DOHH2 (cell line): ENCODE results near the gene ADGRG4.
"Not testable (repeated sequence)": the region's sequence is repeated elsewhere in the genome, so short reads cannot be mapped to it uniquely, and the experiment has no call there.

Source experiments
- H3F3A ChIP-seq: fragments of 200-600 bp; sonication (generic), shearing (Covaris generic); 2 replicates; pipeline ENCODE4 v1.6.0; 2016; ENCODE audit warnings: antibody characterized with exemption, mild to moderate bottlenecking; ENCODE audit not compliant: control insufficient read depth, insufficient read depth
- H3K27ac ChIP-seq: fragments of 200-600 bp; sonication (generic); 2 replicates; pipeline ENCODE4 v1.5.1; 2014; ENCODE audit warnings: low read depth, mild to moderate bottlenecking, low read length, moderate library complexity
- H3K27me3 ChIP-seq: fragments of 200-600 bp; sonication (generic); 2 replicates; pipeline ENCODE4 v1.6.1; 2014; ENCODE audit warnings: mild to moderate bottlenecking, low read length, mixed read lengths; ENCODE audit not compliant: control insufficient read depth
- H3K36me3 ChIP-seq: fragments of 200-600 bp; sonication (generic); 2 replicates; pipeline ENCODE4 v1.6.1; 2014; ENCODE audit warnings: mild to moderate bottlenecking, low read length, moderate library complexity, mixed read lengths; ENCODE audit not compliant: control insufficient read depth
- H3K4me1 ChIP-seq: fragments of 200-600 bp; sonication (generic); 2 replicates; pipeline ENCODE4 v1.6.1; 2014; ENCODE audit warnings: mild to moderate bottlenecking, low read length, mixed read lengths; ENCODE audit not compliant: control insufficient read depth
- H3K4me2 ChIP-seq: fragments of 200-600 bp; sonication (generic); 2 replicates; pipeline ENCODE4 v1.6.0; 2014; ENCODE audit warnings: mild to moderate bottlenecking, low read length, moderate library complexity
- H3K4me3 ChIP-seq: fragments of 200-600 bp; sonication (generic); 2 replicates; pipeline ENCODE4 v1.5.1; 2014; ENCODE audit warnings: mild to moderate bottlenecking, low read length, mixed read lengths
- H3K79me2 ChIP-seq: fragments of 200-600 bp; sonication (generic); 2 replicates; pipeline ENCODE4 v1.6.1; 2014; ENCODE audit warnings: mild to moderate bottlenecking, low read length, mixed read lengths; ENCODE audit not compliant: control insufficient read depth
- H3K9me2 ChIP-seq: fragments of 200-600 bp; sonication (generic); replicated peaks from 2 replicates; pipeline ENCODE4 v1.6.1; 2014; ENCODE audit warnings: mild to moderate bottlenecking, low read length, mixed read lengths; ENCODE audit not compliant: control insufficient read depth
- H3K9me3 ChIP-seq: fragments of 200-600 bp; sonication (generic); 2 replicates; pipeline ENCODE4 v1.6.1; 2014; ENCODE audit warnings: antibody characterized with exemption, low read length, mixed read lengths; ENCODE audit not compliant: control insufficient read depth, insufficient read depth
- H4K20me1 ChIP-seq: fragments of 200-600 bp; sonication (generic); 2 replicates; pipeline ENCODE4 v1.6.0; 2014; ENCODE audit warnings: low read depth, mild to moderate bottlenecking, antibody characterized with exemption, low read length, moderate library complexity; ENCODE audit not compliant: control insufficient read depth, insufficient read depth
- EZH2phosphoT487 ChIP-seq: fragments of 200-600 bp; sonication (generic); IDR thresholded peaks from 2 replicates; pipeline ENCODE4 v1.6.1; 2017; ENCODE audit warnings: borderline replicate concordance, mild to moderate bottlenecking, antibody characterized with exemption, low read length, moderate library complexity, mixed read lengths
- TF ChIP-seq, protein P1 (sequence below): fragments of 200-600 bp; sonication (generic); IDR thresholded peaks from one replicate; pipeline ENCODE4 v1.5.1; 2014; ENCODE audit warnings: antibody characterized with exemption, mild to moderate bottlenecking, low read depth, low read length; ENCODE audit not compliant: poor library complexity, severe bottlenecking

The ADGRG4 gene, protein sequence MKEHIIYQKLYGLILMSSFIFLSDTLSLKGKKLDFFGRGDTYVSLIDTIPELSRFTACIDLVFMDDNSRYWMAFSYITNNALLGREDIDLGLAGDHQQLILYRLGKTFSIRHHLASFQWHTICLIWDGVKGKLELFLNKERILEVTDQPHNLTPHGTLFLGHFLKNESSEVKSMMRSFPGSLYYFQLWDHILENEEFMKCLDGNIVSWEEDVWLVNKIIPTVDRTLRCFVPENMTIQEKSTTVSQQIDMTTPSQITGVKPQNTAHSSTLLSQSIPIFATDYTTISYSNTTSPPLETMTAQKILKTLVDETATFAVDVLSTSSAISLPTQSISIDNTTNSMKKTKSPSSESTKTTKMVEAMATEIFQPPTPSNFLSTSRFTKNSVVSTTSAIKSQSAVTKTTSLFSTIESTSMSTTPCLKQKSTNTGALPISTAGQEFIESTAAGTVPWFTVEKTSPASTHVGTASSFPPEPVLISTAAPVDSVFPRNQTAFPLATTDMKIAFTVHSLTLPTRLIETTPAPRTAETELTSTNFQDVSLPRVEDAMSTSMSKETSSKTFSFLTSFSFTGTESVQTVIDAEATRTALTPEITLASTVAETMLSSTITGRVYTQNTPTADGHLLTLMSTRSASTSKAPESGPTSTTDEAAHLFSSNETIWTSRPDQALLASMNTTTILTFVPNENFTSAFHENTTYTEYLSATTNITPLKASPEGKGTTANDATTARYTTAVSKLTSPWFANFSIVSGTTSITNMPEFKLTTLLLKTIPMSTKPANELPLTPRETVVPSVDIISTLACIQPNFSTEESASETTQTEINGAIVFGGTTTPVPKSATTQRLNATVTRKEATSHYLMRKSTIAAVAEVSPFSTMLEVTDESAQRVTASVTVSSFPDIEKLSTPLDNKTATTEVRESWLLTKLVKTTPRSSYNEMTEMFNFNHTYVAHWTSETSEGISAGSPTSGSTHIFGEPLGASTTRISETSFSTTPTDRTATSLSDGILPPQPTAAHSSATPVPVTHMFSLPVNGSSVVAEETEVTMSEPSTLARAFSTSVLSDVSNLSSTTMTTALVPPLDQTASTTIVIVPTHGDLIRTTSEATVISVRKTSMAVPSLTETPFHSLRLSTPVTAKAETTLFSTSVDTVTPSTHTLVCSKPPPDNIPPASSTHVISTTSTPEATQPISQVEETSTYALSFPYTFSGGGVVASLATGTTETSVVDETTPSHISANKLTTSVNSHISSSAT (N-terminal part only)

DNA sequence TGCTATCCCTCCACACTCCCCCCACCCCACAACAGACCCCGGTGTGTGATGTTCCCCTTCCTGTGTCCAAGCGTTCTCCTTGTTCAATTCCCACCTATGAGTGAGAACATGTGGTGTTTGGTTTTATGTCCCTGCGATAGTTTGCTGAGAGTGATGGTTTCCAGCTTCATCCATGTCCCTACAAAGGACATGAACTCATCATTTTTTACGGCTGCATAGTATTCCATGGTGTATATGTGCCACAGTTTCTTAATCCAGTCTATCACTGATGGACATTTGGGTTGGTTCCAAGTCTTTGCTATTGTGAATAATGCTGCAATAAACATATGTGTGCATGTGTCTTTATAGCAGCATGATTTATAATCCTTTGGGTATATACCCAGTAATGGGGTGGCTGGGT, at the start of gene ADGRG4:
Gene ADGRG4 (plus strand): TSS at position 243 of the 400 bp plus-strand sequence. CDS start 7,815 bp downstream, outside the sequence.
- H3K36me3 ChIP-seq, H3K79me2 ChIP-seq, H4K20me1 ChIP-seq, H3K4me2 ChIP-seq, H3K4me1 ChIP-seq, H3F3A ChIP-seq, H3K9me3 ChIP-seq, H3K4me3 ChIP-seq, H3K27ac ChIP-seq, H3K9me2 ChIP-seq, H3K27me3 ChIP-seq: not testable (repeated sequence)

DNA sequence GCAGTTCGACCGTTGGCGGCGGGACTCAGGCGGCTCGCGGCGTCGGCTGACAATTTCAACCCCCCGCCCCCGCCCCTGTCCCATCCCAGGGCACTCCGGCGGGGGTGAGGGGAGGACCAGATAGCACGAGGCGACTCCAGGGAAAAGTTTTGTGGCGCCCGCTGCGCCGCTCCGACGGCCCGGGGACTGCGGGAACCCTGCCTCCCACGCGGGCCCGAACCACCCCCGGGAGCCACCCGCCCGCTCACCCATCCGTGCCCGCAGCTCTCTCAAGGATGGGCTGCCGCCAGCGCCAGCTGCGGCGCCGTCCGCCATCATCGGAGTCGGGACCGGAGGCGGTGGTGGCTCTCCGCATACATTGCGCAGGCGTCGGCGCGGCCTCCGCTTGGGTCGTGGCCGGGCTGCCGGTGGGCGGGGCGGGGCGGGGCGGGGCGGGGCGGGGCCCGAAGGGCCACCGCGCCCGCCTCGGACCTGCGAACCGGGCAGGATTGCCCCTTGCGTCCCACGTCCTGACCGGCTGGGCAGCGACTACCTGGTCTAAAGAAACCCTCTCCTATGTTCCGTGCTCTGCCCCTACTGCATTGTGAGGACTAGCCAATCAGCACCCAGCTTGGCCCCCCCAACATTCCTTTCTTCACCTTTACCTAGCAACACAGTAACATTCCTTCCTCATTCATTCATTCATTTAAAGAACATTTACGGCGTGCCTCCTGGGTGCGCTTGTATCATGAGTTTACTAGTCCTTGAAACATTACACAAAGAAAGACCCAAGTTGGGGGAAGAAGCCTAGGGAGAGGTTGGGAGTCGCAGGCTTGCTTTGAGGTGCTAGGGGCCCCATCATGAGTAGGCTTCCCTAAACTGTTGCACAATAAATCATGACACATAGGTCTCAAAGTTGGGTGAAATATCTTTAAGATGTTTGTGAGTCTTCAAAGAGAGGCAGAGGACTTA, 49.4 kb upstream of the ADGRG4 start, which contains the start of gene MAP7D3:
Gene MAP7D3 (minus strand): TSS at position 360 of the 951 bp plus-strand sequence. CDS start 42 bp downstream, at position 318.
- Histone ChIP-seq H3K27ac (no peak within 1 kb of the TSS), H3F3A (no peaks in the 10 kb centered on the region), H3K27me3 (peaks cover 6% of the 10 kb centered on the region), H3K4me2 (peak within 1 kb of the TSS; percentile 60), H3K9me2 (no peaks in the 10 kb centered on the region), H4K20me1 (no peaks in the 10 kb centered on the region), H3K4me3 (peak within 1 kb of the TSS; percentile 70), H3K36me3 (no peaks in the 10 kb centered on the region), H3K9me3 (no peaks in the 10 kb centered on the region), H3K79me2 (no peaks in the 10 kb centered on the region), H3K4me1 (peaks cover 10% of the 10 kb centered on the region; the same call in 1 of the 2 replicates)
- TF ChIP-seq, protein P1, sequence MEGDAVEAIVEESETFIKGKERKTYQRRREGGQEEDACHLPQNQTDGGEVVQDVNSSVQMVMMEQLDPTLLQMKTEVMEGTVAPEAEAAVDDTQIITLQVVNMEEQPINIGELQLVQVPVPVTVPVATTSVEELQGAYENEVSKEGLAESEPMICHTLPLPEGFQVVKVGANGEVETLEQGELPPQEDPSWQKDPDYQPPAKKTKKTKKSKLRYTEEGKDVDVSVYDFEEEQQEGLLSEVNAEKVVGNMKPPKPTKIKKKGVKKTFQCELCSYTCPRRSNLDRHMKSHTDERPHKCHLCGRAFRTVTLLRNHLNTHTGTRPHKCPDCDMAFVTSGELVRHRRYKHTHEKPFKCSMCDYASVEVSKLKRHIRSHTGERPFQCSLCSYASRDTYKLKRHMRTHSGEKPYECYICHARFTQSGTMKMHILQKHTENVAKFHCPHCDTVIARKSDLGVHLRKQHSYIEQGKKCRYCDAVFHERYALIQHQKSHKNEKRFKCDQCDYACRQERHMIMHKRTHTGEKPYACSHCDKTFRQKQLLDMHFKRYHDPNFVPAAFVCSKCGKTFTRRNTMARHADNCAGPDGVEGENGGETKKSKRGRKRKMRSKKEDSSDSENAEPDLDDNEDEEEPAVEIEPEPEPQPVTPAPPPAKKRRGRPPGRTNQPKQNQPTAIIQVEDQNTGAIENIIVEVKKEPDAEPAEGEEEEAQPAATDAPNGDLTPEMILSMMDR = no peak
- TF ChIP-seq EZH2phosphoT487 = no peak

DNA sequence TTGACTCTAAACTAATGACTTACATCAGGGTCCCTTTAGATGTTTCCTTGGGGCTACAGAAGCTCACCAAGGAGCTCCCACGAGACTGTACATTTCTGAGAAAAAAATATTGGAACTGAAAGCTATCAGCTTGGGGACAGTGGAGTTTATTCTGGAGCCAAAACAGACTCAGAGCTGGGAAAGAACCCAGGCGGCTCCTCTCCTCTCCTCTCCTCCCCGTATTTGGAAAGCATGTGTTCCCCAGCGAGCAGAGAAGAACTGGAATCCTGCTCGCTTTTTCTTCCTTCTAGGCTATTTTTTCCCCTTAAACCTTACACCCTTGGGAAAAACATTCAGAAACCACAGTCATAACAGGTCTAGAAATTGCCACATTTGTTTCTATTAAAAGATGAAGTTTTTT, 45.2 kb upstream of the ADGRG4 start:
- Histone ChIP-seq H3K4me2 (no peak overlapping the region), H3K4me3 (no peak overlapping the region), H3K27ac (no peak overlapping the region), H4K20me1 (no peaks in the 10 kb centered on the region), H3K9me3 (no peaks in the 10 kb centered on the region), H3K36me3 (no peaks in the 10 kb centered on the region), H3K4me1 (peaks cover 8% of the 10 kb centered on the region; the same call in 1 of the 2 replicates), H3K27me3 (peaks cover 1% of the 10 kb centered on the region), H3F3A (no peaks in the 10 kb centered on the region), H3K9me2 (no peaks in the 10 kb centered on the region), H3K79me2 (no peaks in the 10 kb centered on the region)
- TF ChIP-seq EZH2phosphoT487 = no peak
- TF ChIP-seq, protein P1 = no peak
